ENCODE results near the gene STARD9.
"Not testable (repeated sequence)": the region's sequence is repeated elsewhere in the genome, so short reads cannot be mapped to it uniquely, and the experiment has no call there.

STARD9 gene

DNA sequence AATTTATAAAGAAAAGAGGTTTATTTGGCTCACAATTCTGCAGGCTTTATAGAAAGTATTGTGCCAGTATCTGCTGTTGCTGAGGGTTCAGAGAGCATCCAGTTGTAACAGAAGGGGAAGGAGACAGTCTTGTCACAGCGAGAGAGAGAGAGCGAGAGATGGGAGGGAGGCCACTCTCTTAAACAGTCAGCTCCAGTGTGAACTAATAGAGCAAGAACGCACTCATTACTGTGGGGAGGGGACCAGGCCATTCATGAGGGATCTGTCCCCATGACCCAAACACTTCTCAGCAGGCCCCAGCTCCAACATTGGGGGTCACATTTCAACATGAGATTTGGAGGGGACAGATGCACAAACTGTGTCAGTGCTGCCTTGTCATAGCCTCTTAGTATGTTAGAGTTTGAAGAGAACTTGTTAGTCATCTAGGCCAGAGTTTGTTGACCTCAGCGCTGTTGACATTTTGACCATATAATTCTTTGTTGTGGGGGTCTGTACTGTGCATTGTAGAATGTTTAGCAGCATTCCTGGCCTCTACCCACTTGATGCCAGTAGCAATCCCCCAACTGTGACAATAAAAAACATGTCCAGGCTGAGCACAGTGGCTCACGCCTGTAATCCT lies 15.3 kb downstream of the STARD9 start:
- DNase-seq (ENCODE audit: low read depth) = no peak

GRCh38 chr15:42591238-42591934 lies 16.0 kb downstream of the STARD9 start:
- no peak for DNase-seq (ENCODE audit: low read depth)

DNA sequence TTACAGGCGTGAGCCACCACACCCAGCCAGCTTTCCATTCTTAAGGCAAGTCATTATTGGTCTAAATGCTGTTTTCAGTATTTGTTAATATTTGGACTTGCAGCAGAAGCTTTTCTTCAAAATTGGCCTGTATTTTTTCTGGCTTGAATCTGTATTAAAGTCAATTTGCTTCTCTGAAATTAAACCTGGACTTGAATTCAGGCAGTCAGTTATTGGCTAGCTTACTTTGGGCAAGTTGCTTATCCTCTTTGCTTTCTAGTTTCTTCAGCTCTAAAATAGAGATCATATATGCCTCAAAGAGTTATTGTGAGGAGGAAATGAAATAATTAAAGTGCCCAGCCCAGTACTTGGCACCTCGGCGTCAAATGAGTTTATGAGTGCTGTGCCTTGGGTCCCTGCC lies 17.3 kb downstream of the STARD9 start:
- no peak for DNase-seq (ENCODE audit: low read depth)

DNA sequence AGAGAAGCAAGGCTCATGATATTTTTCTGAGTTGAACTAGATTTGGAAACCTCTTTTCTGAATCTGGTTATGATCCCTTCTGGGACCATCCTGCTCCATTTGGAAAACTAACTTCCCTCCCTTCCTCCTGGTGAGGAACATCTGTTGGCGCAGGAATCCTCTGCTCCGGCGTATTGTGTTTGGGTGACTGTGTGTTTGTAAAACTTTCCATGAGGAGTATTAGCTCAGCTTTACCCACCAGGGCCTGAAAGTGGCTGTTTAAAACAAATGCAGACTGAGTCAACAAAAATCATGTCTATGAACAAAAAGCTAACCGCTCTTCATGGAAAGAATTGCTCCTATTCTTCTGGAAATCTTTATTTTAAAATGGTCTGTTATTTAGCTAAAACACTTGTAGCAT lies 17.7 kb downstream of the STARD9 start:
- no peak for DNase-seq (ENCODE audit: low read depth)

DNA sequence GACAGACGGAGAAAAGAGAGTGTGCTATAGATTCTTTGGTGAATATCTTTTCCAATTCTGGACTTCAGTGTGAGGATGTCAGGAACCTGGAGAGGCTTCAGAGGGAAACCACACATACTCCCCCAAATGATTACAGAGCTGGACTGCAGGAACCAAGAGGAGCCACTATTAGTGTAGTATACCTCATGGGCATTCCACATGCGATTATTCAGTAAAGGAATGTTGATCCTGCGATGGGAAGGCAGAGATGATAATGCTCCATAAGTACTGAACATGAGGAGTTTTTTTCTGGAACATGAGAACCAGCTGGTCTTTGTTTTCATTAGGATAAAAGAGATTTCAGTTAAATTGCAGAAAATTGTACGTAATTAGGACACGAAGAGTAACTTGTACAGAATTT lies 18.7 kb downstream of the STARD9 start:
- no peak for DNase-seq (ENCODE audit: low read depth)

GRCh38 chr15:42595626-42596240 lies 20.3 kb downstream of the STARD9 start:
- no peak for DNase-seq (ENCODE audit: low read depth)

GRCh38 chr15:42601316-42601715 lies 25.9 kb downstream of the STARD9 start:
- DNase-seq (ENCODE audit: low read depth) = not testable (repeated sequence)

- DNase-seq (ENCODE audit: low read depth) = no peak
Observed at GRCh38 chr15:42602501-42602900, 27.1 kb downstream of the STARD9 start.

GRCh38 chr15:42603978-42604377 lies 28.6 kb downstream of the STARD9 start:
- DNase-seq (ENCODE audit: low read depth) = no peak

- DNase-seq (ENCODE audit: low read depth) = no peak
Observed at GRCh38 chr15:42604894-42605744, 29.7 kb downstream of the STARD9 start.

DNA sequence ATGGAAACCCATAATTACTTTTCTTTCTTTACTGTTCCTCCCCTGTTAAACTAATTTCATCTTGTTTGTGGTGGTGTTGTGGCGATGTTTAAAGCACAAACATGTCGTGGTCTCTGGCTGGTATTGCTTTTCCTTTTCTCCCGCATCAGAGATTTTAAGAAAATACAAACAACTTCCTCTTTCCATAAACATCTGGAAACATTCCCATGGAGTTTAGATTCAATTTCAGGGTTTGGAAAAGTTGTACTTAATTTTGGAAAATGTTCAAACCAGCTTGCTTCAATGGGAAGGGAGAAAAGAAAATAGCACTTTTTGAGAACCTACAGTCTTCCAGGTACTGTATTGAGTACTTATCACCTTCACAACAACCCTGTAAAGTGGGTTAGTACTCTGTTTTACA lies 30.4 kb downstream of the STARD9 start:
- no peak for DNase-seq (ENCODE audit: low read depth)

- peak; percentile 13 for DNase-seq (ENCODE audit: low read depth)
Observed at GRCh38 chr15:42608110-42608531, 32.7 kb downstream of the STARD9 start.

DNA sequence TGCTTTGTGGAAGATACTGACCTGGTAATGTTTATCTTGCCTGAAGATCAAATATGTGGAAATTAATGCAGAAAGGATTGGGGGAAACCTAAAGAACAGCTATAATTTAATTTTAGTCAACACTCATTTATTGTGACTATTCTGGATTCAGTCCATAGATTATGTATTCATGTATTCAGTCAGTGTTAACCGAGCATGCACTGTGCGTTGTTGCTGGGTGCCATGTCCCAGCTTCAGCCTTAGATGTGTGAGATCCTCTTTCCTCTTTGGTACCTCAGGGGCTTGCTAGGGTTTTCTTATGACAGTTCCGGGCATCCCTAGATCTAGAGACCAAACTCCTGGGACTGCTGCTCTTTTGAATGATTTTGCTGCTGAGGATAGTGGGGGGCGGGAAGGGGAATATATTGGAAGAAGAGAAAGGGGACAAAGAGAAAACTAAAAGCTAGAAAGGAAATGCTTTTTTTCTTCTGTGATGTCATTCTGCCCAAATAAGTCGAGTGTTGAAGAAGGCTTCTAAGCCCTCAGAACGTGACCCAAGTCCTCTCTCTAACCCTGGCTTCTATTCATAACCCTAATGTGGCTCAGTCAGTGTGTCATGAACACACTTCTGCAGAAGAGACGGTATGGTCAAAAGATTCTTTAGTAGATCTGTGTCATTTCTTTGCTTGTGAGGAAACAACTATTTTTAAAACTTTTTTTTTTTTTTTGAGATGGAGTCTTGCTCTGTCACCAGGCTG lies 33.5 kb downstream of the STARD9 start:
- no peak for DNase-seq (ENCODE audit: low read depth)

- no peak for DNase-seq (ENCODE audit: low read depth)
Observed at GRCh38 chr15:42611532-42611931, 36.1 kb downstream of the STARD9 start.

DNA sequence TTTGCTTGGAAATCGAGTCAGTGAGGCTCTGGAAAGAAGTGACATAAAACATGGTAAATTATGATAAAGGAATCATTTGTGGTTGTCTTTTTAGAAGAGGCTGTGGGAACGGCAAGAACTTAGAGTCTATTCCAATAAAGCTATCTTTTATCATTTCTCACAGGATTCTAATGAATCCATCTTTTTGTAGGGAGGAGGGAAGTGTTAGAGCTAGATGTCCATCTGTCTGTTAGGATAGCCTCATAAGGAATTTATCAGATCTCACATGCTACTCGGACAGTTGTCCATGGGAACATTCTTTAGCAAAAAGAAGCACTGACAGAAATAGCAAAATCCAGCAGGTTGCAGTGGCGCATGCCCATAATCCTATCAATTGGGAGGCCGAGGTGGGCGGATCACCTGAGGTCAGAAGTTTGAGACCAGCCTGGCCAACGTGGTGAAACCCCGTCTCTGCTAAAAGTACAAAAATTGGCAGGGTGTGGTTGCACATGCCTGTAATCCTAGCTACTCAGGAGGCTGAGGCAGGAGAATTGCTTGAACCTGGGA lies 37.0 kb downstream of the STARD9 start:
- no peak for DNase-seq (ENCODE audit: low read depth)

DNA sequence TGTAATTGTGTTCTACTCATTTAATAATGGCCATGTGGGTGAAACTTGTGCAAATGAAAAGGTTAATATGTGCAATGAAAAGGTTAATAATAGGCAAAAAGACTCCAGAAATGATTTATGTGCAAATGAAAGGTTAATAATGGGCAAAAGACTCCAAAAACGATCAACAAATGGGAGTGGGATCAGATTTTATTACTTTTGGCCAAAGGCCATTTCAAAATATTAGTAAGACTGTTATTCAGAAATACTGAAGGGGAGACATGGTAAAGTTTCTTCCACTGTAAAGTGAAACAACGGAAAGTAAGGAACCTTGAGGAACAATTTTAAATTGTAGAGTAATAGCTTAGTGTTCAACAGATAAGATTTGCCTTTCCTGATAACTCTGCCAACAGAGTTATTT lies 40.7 kb downstream of the STARD9 start:
- no peak for DNase-seq (ENCODE audit: low read depth)

DNA sequence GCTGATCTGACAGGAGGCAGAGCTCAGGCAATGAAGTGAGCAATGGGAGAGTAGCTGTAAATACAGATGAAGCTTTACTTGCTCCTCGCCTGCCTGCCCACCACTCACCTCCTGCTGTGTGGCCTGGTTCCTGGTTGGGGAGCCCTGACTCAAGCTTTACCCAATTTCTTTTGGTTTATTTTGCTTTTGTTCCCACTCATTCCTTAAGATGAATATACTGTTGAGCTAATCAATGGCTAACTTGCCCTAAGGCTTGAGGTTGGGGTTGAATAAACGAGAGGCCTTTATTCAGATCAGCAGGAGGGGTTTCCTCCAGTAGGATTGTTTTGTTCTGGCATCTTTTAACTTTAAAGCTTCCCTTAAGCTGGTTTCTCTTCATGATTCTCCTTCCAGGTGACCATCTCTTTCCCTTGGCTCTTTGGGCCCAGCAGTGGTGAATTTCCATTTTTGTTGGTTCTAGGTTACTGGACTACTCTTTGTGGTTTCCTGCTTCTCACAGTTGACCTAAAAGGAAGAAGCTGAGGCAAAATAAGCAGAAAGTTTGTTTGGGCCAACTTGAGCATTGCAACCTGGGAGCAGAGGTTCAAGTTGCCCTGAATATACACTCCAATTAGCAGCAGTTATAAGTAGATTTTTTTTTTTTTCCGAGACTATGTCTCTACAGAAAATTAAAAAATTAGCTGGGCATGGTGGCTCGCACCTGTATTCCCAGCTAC lies 44.4 kb downstream of the STARD9 start:
- DNase-seq (ENCODE audit: low read depth) = no peak

DNA sequence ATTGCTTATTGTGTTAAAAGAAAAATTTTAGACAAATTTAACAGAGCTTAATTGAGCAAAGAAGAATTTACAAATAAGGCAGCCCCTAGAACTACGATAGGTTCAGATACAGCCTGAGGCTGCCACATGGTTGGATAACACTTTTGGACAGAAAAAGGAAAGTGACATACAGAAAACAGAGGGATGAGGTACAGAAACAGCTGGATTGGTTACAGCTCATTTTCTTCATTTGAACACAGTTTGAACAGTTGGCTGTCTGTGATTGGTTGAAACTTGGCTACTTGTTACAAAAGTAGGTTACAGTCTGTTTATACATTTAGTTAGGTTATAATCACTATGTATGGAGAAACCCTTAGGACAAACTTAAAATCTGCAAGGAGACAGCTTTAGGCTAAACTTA lies 46.0 kb downstream of the STARD9 start:
- DNase-seq (ENCODE audit: low read depth) = no peak

DNA sequence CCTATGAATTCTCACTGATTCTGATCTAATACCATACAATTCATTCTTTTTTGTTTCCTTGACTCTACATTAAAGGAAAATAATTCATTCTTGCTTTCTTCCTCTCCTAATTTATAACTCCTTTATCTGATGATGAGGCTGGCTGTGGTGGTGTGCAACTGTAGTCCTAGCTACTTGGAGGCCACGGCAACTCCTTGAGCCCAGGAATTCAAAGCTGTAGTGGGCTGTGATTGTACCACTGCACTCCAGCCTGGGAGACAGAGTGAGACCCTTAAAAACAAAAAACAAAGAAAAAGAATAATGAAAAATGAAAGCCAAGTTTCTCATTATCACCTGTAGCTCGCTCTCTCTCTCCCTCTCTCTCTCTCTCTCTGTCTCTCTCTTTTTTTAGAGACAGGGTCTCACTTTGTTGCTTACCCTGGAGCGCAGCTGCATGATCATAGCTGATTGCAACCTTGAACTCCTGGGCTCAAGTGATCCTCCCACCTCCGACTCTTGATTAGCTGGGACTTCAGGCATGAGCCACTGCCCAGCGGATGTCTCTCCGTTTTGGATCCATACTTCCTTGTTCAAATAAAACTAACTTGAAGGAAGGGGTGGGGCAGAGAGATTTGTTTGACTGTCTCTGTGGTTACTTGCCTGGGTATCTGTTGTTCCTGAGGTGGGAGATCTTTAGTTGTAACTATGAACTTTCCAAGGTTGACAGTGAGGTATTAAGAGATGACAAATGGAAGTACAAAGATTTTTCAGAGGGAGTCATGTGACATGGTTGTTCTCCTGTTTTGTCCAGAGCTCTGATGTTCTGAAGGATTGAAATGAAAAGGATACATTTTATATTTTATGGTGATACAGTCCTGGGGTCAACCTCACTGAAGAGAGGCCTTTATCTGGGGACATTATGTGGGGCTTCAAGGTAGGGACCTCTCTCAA lies 46.9 kb downstream of the STARD9 start:
- DNase-seq (ENCODE audit: low read depth) = no peak

DNA sequence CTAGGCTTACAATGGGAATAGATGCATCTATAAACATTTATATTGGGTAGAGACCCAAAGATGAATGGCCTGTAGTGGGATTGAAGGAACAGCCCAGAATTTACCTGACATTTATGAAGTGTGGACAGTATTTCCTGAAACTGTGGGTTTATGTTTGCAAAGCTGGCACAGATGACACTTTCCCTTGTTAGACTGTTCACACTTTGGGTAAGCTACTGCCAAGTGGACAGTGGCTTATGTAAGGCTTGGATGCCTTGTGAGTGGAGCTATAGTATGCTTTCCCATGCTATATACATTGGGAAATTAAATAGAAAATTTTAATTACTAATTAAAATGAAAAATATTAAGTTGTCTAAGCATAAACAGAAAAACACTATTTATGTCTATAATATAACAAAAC lies 48.5 kb downstream of the STARD9 start:
- DNase-seq (ENCODE audit: low read depth) = no peak

All from stimulated activated CD8-positive, alpha-beta memory T cell treated with anti-CD3 and anti-CD28 coated beads, Interleukin-12 subunit alpha, Interleukin-12 subunit beta, amount 100 ng/mL, for 1 hour (primary cell).